ENCODE data around the gene TMEM178B.

The TMEM178B gene

GRCh38 chr7:141441837-141442627 lies 368.2 kb downstream of the TMEM178B start:
- H3K36me3 Mint-ChIP-seq (ENCODE audit: insufficient read depth), result no peaks in the 10 kb centered on the region
- no peak overlapping the region for H3K27ac Mint-ChIP-seq
- peaks cover 12 to 51% of the 10 kb centered on the region in 2 donors for H3K27me3 Mint-ChIP-seq
- no peaks in the 10 kb centered on the region for H3K9me3 Mint-ChIP-seq
- ATAC-seq (replicated peaks), result no peak
- no peaks in the 10 kb centered on the region for H3K4me1 Mint-ChIP-seq (ENCODE audit: low read depth in 2 of 2)
- DNase-seq, result no peak
- H3K4me3 Mint-ChIP-seq, result no peak overlapping the region

GRCh38 chr7:141442781-141443180 lies 368.9 kb downstream of the TMEM178B start:
- DNase-seq (no peak), ATAC-seq (replicated peaks) (no peak)
- H3K27ac Mint-ChIP-seq, result no peak overlapping the region
- H3K4me3 Mint-ChIP-seq, result no peak overlapping the region
- no peaks in the 10 kb centered on the region for H3K9me3 Mint-ChIP-seq
- no peaks in the 10 kb centered on the region for H3K4me1 Mint-ChIP-seq (ENCODE audit: low read depth in 2 of 2)
- H3K36me3 Mint-ChIP-seq (ENCODE audit: insufficient read depth), result no peaks in the 10 kb centered on the region
- peaks cover 12 to 50% of the 10 kb centered on the region in 2 donors for H3K27me3 Mint-ChIP-seq

- ATAC-seq (replicated peaks) (no peak), DNase-seq (no peak)
- Mint-ChIP-seq H3K4me3 (no peak overlapping the region), H3K27ac (no peak overlapping the region), H3K9me3 (no peaks in the 10 kb centered on the region), H3K4me1 (ENCODE audit: low read depth in 2 of 2) (no peaks in the 10 kb centered on the region), H3K36me3 (ENCODE audit: insufficient read depth) (no peaks in the 10 kb centered on the region), H3K27me3 (peaks cover 7 to 56% of the 10 kb centered on the region in 2 donors)
Measured at GRCh38 chr7:141444961-141445360, 371.1 kb downstream of the TMEM178B start.

- peaks cover 13 to 27% of the 10 kb centered on the region in 2 donors for H3K27me3 Mint-ChIP-seq
- no peak for DNase-seq
- no peak overlapping the region for H3K27ac Mint-ChIP-seq
- no peaks in the 10 kb centered on the region for H3K9me3 Mint-ChIP-seq
- no peaks in the 10 kb centered on the region for H3K36me3 Mint-ChIP-seq (ENCODE audit: insufficient read depth)
- no peak overlapping the region for H3K4me3 Mint-ChIP-seq
- no peak for ATAC-seq (replicated peaks)
- H3K4me1 Mint-ChIP-seq (ENCODE audit: low read depth in 2 of 2), result no peaks in the 10 kb centered on the region
Measured at GRCh38 chr7:141451232-141451631, 377.4 kb downstream of the TMEM178B start.

- ATAC-seq (replicated peaks), result no peak
- H3K9me3 Mint-ChIP-seq, result no peaks in the 10 kb centered on the region
- no peak for DNase-seq
- no peak overlapping the region for H3K27ac Mint-ChIP-seq
- peaks cover 5 to 15% of the 10 kb centered on the region in 2 donors for H3K27me3 Mint-ChIP-seq
- no peaks in the 10 kb centered on the region for H3K4me1 Mint-ChIP-seq (ENCODE audit: low read depth in 2 of 2)
- H3K4me3 Mint-ChIP-seq, result no peak overlapping the region
- H3K36me3 Mint-ChIP-seq (ENCODE audit: insufficient read depth), result no peaks in the 10 kb centered on the region
Measured at GRCh38 chr7:141452911-141453310, 379.0 kb downstream of the TMEM178B start.

GRCh38 chr7:141454338-141454737 lies 380.5 kb downstream of the TMEM178B start:
- H3K4me3 Mint-ChIP-seq, result no peak overlapping the region
- H3K36me3 Mint-ChIP-seq (ENCODE audit: insufficient read depth), result no peaks in the 10 kb centered on the region
- H3K27ac Mint-ChIP-seq, result no peak overlapping the region
- ATAC-seq (replicated peaks), result no peak
- no peak for DNase-seq
- no peaks in the 10 kb centered on the region for H3K4me1 Mint-ChIP-seq (ENCODE audit: low read depth in 2 of 2)
- H3K27me3 Mint-ChIP-seq, result peaks cover under 1 to 5% of the 10 kb centered on the region in 2 donors
- H3K9me3 Mint-ChIP-seq, result no peaks in the 10 kb centered on the region

GRCh38 chr7:141455723-141456122 lies 381.9 kb downstream of the TMEM178B start:
- ATAC-seq (replicated peaks) (no peak), DNase-seq (no peak)
- Mint-ChIP-seq H3K36me3 (ENCODE audit: insufficient read depth) (no peaks in the 10 kb centered on the region), H3K4me1 (ENCODE audit: low read depth in 2 of 2) (no peaks in the 10 kb centered on the region), H3K4me3 (no peak overlapping the region), H3K27me3 (peaks cover 5 to 12% of the 10 kb centered on the region in 2 donors), H3K9me3 (no peaks in the 10 kb centered on the region), H3K27ac (no peak overlapping the region)

- Mint-ChIP-seq H3K4me3 (no peak overlapping the region), H3K36me3 (ENCODE audit: insufficient read depth) (no peaks in the 10 kb centered on the region), H3K27ac (no peak overlapping the region), H3K27me3 (peaks cover 5 to 17% of the 10 kb centered on the region in 2 donors), H3K4me1 (ENCODE audit: low read depth in 2 of 2) (no peaks in the 10 kb centered on the region), H3K9me3 (no peaks in the 10 kb centered on the region)
- ATAC-seq (replicated peaks), result no peak
- DNase-seq, result no peak
Measured at GRCh38 chr7:141456298-141456697, 382.4 kb downstream of the TMEM178B start.

- H3K36me3 Mint-ChIP-seq (ENCODE audit: insufficient read depth), result no peaks in the 10 kb centered on the region
- peaks cover 5 to 17% of the 10 kb centered on the region in 2 donors for H3K27me3 Mint-ChIP-seq
- H3K4me3 Mint-ChIP-seq, result no peak overlapping the region
- ATAC-seq (replicated peaks) (no peak), DNase-seq (no peak)
- no peak overlapping the region for H3K27ac Mint-ChIP-seq
- H3K4me1 Mint-ChIP-seq (ENCODE audit: low read depth in 2 of 2), result no peaks in the 10 kb centered on the region
- no peaks in the 10 kb centered on the region for H3K9me3 Mint-ChIP-seq
Measured at GRCh38 chr7:141456711-141457110, 382.8 kb downstream of the TMEM178B start.

- Mint-ChIP-seq H3K27me3 (peaks cover 22 to 45% of the 10 kb centered on the region in 2 donors), H3K4me3 (no peak overlapping the region), H3K9me3 (no peaks in the 10 kb centered on the region), H3K36me3 (ENCODE audit: insufficient read depth) (no peaks in the 10 kb centered on the region), H3K4me1 (ENCODE audit: low read depth in 2 of 2) (no peaks in the 10 kb centered on the region), H3K27ac (no peak overlapping the region)
- DNase-seq (no peak), ATAC-seq (replicated peaks) (no peak)
Measured at GRCh38 chr7:141460781-141461715, 387.2 kb downstream of the TMEM178B start.

- Mint-ChIP-seq H3K4me3 (no peak overlapping the region), H3K4me1 (ENCODE audit: low read depth in 2 of 2) (no peaks in the 10 kb centered on the region), H3K27me3 (peaks cover 26 to 53% of the 10 kb centered on the region in 2 donors), H3K27ac (peak overlapping the region in 1 of 2 donors; percentile 12), H3K9me3 (no peaks in the 10 kb centered on the region), H3K36me3 (ENCODE audit: insufficient read depth) (no peaks in the 10 kb centered on the region)
- DNase-seq (no peak), ATAC-seq (replicated peaks) (no peak)
Measured at GRCh38 chr7:141461924-141462323, 388.1 kb downstream of the TMEM178B start.

GRCh38 chr7:141462958-141463357 lies 389.1 kb downstream of the TMEM178B start:
- H3K9me3 Mint-ChIP-seq, result no peaks in the 10 kb centered on the region
- ATAC-seq (replicated peaks), result no peak
- H3K27ac Mint-ChIP-seq, result no peak overlapping the region
- DNase-seq, result no peak
- H3K36me3 Mint-ChIP-seq (ENCODE audit: insufficient read depth), result no peaks in the 10 kb centered on the region
- peaks cover 34 to 63% of the 10 kb centered on the region in 2 donors for H3K27me3 Mint-ChIP-seq
- no peak overlapping the region for H3K4me3 Mint-ChIP-seq
- no peaks in the 10 kb centered on the region for H3K4me1 Mint-ChIP-seq (ENCODE audit: low read depth in 2 of 2)

GRCh38 chr7:141463986-141464385 lies 390.1 kb downstream of the TMEM178B start:
- H3K27ac Mint-ChIP-seq, result no peak overlapping the region
- H3K4me1 Mint-ChIP-seq (ENCODE audit: low read depth in 2 of 2), result no peaks in the 10 kb centered on the region
- no peaks in the 10 kb centered on the region for H3K9me3 Mint-ChIP-seq
- ATAC-seq (replicated peaks), result no peak
- H3K4me3 Mint-ChIP-seq, result no peak overlapping the region
- no peaks in the 10 kb centered on the region for H3K36me3 Mint-ChIP-seq (ENCODE audit: insufficient read depth)
- DNase-seq, result no peak
- H3K27me3 Mint-ChIP-seq, result peaks cover 34 to 63% of the 10 kb centered on the region in 2 donors
